Activated CD4-positive, CD25-positive, alpha-beta regulatory T cell treated with anti-CD3 and anti-CD28 coated beads, Interleukin-2, amount 50 U/mL, for 16 hours (primary cell): ENCODE results near the gene ADD1.
"Not testable (repeated sequence)": the region's sequence is repeated elsewhere in the genome, so short reads cannot be mapped to it uniquely, and the experiment has no call there.

Experiments used
- DNase-seq: peaks from one replicate; pipeline ENCODE4 v3.0.0-alpha.2; 2020; ENCODE audit warnings: low read depth, low spot score

The ADD1 gene

GRCh38 chr4:2944586-2945526 is 101.2 kb downstream of the ADD1 start:
- no peak for DNase-seq

- not testable (repeated sequence) for DNase-seq
Observed at GRCh38 chr4:2945619-2946604, 102.3 kb downstream of the ADD1 start.

GRCh38 chr4:2946812-2947600 is 103.4 kb downstream of the ADD1 start:
- no peak for DNase-seq

- DNase-seq: no peak
Observed at GRCh38 chr4:2947926-2948325, 104.3 kb downstream of the ADD1 start.

- no peak for DNase-seq
Observed at GRCh38 chr4:2948895-2949781, 105.5 kb downstream of the ADD1 start.

- no peak for DNase-seq
Observed at GRCh38 chr4:2949782-2950125, 106.1 kb downstream of the ADD1 start.

- DNase-seq: no peak
Observed at GRCh38 chr4:2950221-2950989, 106.8 kb downstream of the ADD1 start.

GRCh38 chr4:2953496-2953895 is 109.9 kb downstream of the ADD1 start:
- DNase-seq: no peak

- DNase-seq: no peak
Observed at GRCh38 chr4:2954358-2955185, 110.9 kb downstream of the ADD1 start.

GRCh38 chr4:2955186-2956044 is 111.8 kb downstream of the ADD1 start:
- DNase-seq: not testable (repeated sequence)

- DNase-seq: no peak
Observed at GRCh38 chr4:2958446-2958845, 114.8 kb downstream of the ADD1 start.

- DNase-seq: not testable (repeated sequence)
Observed at GRCh38 chr4:2960450-2960849, 116.8 kb downstream of the ADD1 start.

GRCh38 chr4:2961421-2961810 is 117.8 kb downstream of the ADD1 start:
- DNase-seq: no peak

GRCh38 chr4:2961811-2962441 is 118.3 kb downstream of the ADD1 start:
- DNase-seq: peak; percentile 40

- DNase-seq: peak; percentile 21
Observed at GRCh38 chr4:2962614-2963174, 119.0 kb downstream of the ADD1 start.

- peak; percentile 94 for DNase-seq
Observed at GRCh38 chr4:2963175-2963965, 119.7 kb downstream of the ADD1 start, which contains the start of the genes GRK4 and NOP14. TSS of gene GRK4 (plus strand) at chr4:2963571. CDS start at chr4:2964071, 500 bp downstream. TSS of gene NOP14 (minus strand) at chr4:2963406. CDS start at chr4:2963319, 87 bp downstream.
